HEK293 (cell line): ENCODE data around the gene TWIST2.

Source experiments
- CTCF ChIA-PET: fragments of 350-600 bp; formaldehyde crosslinking; extraction: SDS; loops from one replicate; lab custom pipeline; 2021; ENCODE audit warnings: antibody characterized with exemption; lab: Yijun Ruan, JAX
- POLR2A ChIA-PET: fragments of 300-600 bp; formaldehyde crosslinking; extraction: SDS; loops from one replicate; lab custom pipeline; 2020; ENCODE audit warnings: antibody characterized with exemption, inconsistent platforms; lab: Yijun Ruan, JAX
- H3K27ac ChIP-seq: fragments of 200-500 bp; sonication (Bioruptor generic); 2 replicates; pipeline ENCODE4 v1.5.1; 2014; ENCODE audit warnings: low read depth, low read length, control low read depth, inconsistent platforms; ENCODE audit errors: extremely low read depth
- H3K36me3 ChIP-seq, 2 experiments: fragments of 200-500 bp in 1 of 2; sonication (Bioruptor generic) in 1 of 2; 1 replicate in 1 of 2; 2 replicates in 1 of 2; pipeline ENCODE4 v1.5.1; 2014 to 2017; ENCODE audit warnings: inconsistent platforms in 2 of 2, low read length in 2 of 2; ENCODE audit not compliant: control insufficient read depth in 2 of 2, insufficient read depth in 1 of 2
- H3K4me1 ChIP-seq: fragments of 200-500 bp; sonication (Bioruptor generic); 2 replicates; pipeline ENCODE4 v1.5.1; 2014; ENCODE audit warnings: mild to moderate bottlenecking, low read length, inconsistent platforms; ENCODE audit not compliant: control insufficient read depth, insufficient read depth
- H3K4me3 ChIP-seq: 2 replicates; pipeline ENCODE4 v1.5.1; 2011; ENCODE audit warnings: low read depth, mild to moderate bottlenecking, control low read depth, low read length, moderate library complexity
- H3K9me3 ChIP-seq: fragments of 200-500 bp; sonication (Bioruptor generic); 2 replicates; pipeline ENCODE4 v1.5.1; 2014; ENCODE audit warnings: low read depth, low read length, inconsistent platforms; ENCODE audit not compliant: control insufficient read depth, insufficient read depth
- BCL11B ChIP-seq: fragments of 450-650 bp; formaldehyde crosslinking; IDR thresholded peaks from 2 replicates; pipeline ENCODE4 v1.5.1; 2016; ENCODE audit warnings: low read depth, missing biosample characterization, missing genetic modification characterization
- GLI4 ChIP-seq: fragments of 450-650 bp; formaldehyde crosslinking; IDR thresholded peaks from 2 replicates; pipeline ENCODE4 v1.5.1; 2016; ENCODE audit warnings: missing biosample characterization, missing genetic modification characterization
- GLIS1 ChIP-seq: fragments of 450-650 bp; formaldehyde crosslinking; IDR thresholded peaks from 2 replicates; pipeline ENCODE4 v1.5.1; 2016; ENCODE audit warnings: missing biosample characterization, missing genetic modification characterization
- OVOL3 ChIP-seq: fragments of 450-650 bp; formaldehyde crosslinking; IDR thresholded peaks from 2 replicates; pipeline ENCODE4 v1.5.1; 2016; ENCODE audit warnings: missing biosample characterization, missing genetic modification characterization
- REPIN1 ChIP-seq: fragments of 450-650 bp; formaldehyde crosslinking; IDR thresholded peaks from 2 replicates; pipeline ENCODE4 v1.5.1; 2017; ENCODE audit warnings: missing biosample characterization, missing genetic modification characterization, low read depth
- SP3 ChIP-seq: fragments of 450-650 bp; formaldehyde crosslinking; IDR thresholded peaks from 2 replicates; pipeline ENCODE4 v1.5.1; 2016; ENCODE audit warnings: missing biosample characterization, missing genetic modification characterization
- WT1 ChIP-seq: fragments of 450-650 bp; formaldehyde crosslinking; IDR thresholded peaks from 2 replicates; pipeline ENCODE4 v1.5.1; 2016; ENCODE audit warnings: missing biosample characterization, missing genetic modification characterization
- ZBTB21 ChIP-seq: fragments of 450-650 bp; formaldehyde crosslinking; IDR thresholded peaks from 2 replicates; pipeline ENCODE4 v1.5.1; 2017; ENCODE audit warnings: missing biosample characterization, missing genetic modification characterization
- ZBTB8A ChIP-seq: fragments of 450-650 bp; formaldehyde crosslinking; IDR thresholded peaks from 2 replicates; pipeline ENCODE4 v1.5.1; 2016; ENCODE audit warnings: missing biosample characterization, missing genetic modification characterization
- ZFP37 ChIP-seq: fragments of 450-650 bp; formaldehyde crosslinking; IDR thresholded peaks from 2 replicates; pipeline ENCODE4 v1.5.1; 2016; ENCODE audit warnings: missing biosample characterization, missing genetic modification characterization
- ZNF138 ChIP-seq: fragments of 450-650 bp; formaldehyde crosslinking; IDR thresholded peaks from 2 replicates; pipeline ENCODE4 v1.5.1; 2016; ENCODE audit warnings: missing biosample characterization, missing genetic modification characterization, borderline replicate concordance
- ZNF157 ChIP-seq: fragments of 450-650 bp; formaldehyde crosslinking; IDR thresholded peaks from 2 replicates; pipeline ENCODE4 v1.5.1; 2016; ENCODE audit warnings: missing biosample characterization, missing genetic modification characterization
- ZNF2 ChIP-seq: fragments of 450-650 bp; formaldehyde crosslinking; IDR thresholded peaks from 2 replicates; pipeline ENCODE4 v1.5.1; 2016; ENCODE audit warnings: missing biosample characterization, missing genetic modification characterization
- ZNF214 ChIP-seq: fragments of 450-650 bp; formaldehyde crosslinking; IDR thresholded peaks from 2 replicates; pipeline ENCODE4 v1.5.1; 2017; ENCODE audit warnings: missing biosample characterization, mild to moderate bottlenecking, missing genetic modification characterization, borderline replicate concordance
- ZNF266 ChIP-seq: fragments of 450-650 bp; formaldehyde crosslinking; IDR thresholded peaks from 2 replicates; pipeline ENCODE4 v1.5.1; 2016; ENCODE audit warnings: missing biosample characterization, missing genetic modification characterization, low read depth
- ZNF292 ChIP-seq: fragments of 450-650 bp; formaldehyde crosslinking; IDR thresholded peaks from 2 replicates; pipeline ENCODE4 v1.5.1; 2016; ENCODE audit warnings: low read depth, missing biosample characterization, missing genetic modification characterization, borderline replicate concordance
- ZNF311 ChIP-seq: fragments of 450-650 bp; formaldehyde crosslinking; IDR thresholded peaks from 2 replicates; pipeline ENCODE4 v1.5.1; 2017; ENCODE audit warnings: missing biosample characterization, missing genetic modification characterization, borderline replicate concordance
- ZNF341 ChIP-seq: fragments of 450-650 bp; formaldehyde crosslinking; IDR thresholded peaks from 2 replicates; pipeline ENCODE4; 2016; ENCODE audit warnings: low read depth, missing biosample characterization, missing genetic modification characterization
- ZNF433 ChIP-seq: fragments of 450-650 bp; formaldehyde crosslinking; IDR thresholded peaks from 2 replicates; pipeline ENCODE4 v1.5.1; 2016; ENCODE audit warnings: missing biosample characterization, missing genetic modification characterization, low read depth
- ZNF548 ChIP-seq: fragments of 450-650 bp; formaldehyde crosslinking; IDR thresholded peaks from 2 replicates; pipeline ENCODE4 v1.5.1; 2016; ENCODE audit warnings: missing biosample characterization, missing genetic modification characterization
- ZNF571 ChIP-seq: fragments of 450-650 bp; formaldehyde crosslinking; IDR thresholded peaks from 2 replicates; pipeline ENCODE4 v1.5.0; 2017; ENCODE audit warnings: missing biosample characterization, missing genetic modification characterization
- ZNF585B ChIP-seq: fragments of 450-650 bp; formaldehyde crosslinking; IDR thresholded peaks from 2 replicates; pipeline ENCODE4 v1.5.1; 2016; ENCODE audit warnings: missing biosample characterization, missing genetic modification characterization
- ZNF626 ChIP-seq: fragments of 450-650 bp; sonication (Bioruptor Pico); formaldehyde crosslinking; IDR thresholded peaks from 2 replicates; pipeline ENCODE4 v1.5.1; 2018; ENCODE audit warnings: missing biosample characterization, missing genetic modification characterization, inconsistent platforms
- ZNF747 ChIP-seq: fragments of 450-650 bp; formaldehyde crosslinking; IDR thresholded peaks from 2 replicates; pipeline ENCODE4 v1.5.1; 2016; ENCODE audit warnings: missing biosample characterization, missing genetic modification characterization
- ZNF830 ChIP-seq: fragments of 450-650 bp; IDR thresholded peaks from 2 replicates; pipeline ENCODE4 v1.5.0; 2018; ENCODE audit warnings: missing biosample characterization, missing genetic modification characterization, low read depth, mild to moderate bottlenecking, moderate library complexity
- ZNF837 ChIP-seq: fragments of 450-650 bp; formaldehyde crosslinking; IDR thresholded peaks from 2 replicates; pipeline ENCODE4 v1.5.1; 2016; ENCODE audit warnings: missing biosample characterization, missing genetic modification characterization
- TF ChIP-seq, protein P1 (sequence below): fragments of 450-650 bp; formaldehyde crosslinking; IDR thresholded peaks from 2 replicates; pipeline ENCODE4 v1.5.1; 2016; ENCODE audit warnings: missing biosample characterization, missing genetic modification characterization
- TF ChIP-seq, protein P2 (sequence below): fragments of 450-650 bp; formaldehyde crosslinking; IDR thresholded peaks from 2 replicates; pipeline ENCODE4 v1.5.1; 2017; ENCODE audit warnings: missing biosample characterization, missing genetic modification characterization
- TF ChIP-seq, protein P3 (sequence below): fragments of 450-650 bp; formaldehyde crosslinking; IDR thresholded peaks from 2 replicates; pipeline ENCODE4 v1.5.1; 2017; ENCODE audit warnings: missing biosample characterization, mild to moderate bottlenecking, missing genetic modification characterization, moderate library complexity

The TWIST2 gene

DNA sequence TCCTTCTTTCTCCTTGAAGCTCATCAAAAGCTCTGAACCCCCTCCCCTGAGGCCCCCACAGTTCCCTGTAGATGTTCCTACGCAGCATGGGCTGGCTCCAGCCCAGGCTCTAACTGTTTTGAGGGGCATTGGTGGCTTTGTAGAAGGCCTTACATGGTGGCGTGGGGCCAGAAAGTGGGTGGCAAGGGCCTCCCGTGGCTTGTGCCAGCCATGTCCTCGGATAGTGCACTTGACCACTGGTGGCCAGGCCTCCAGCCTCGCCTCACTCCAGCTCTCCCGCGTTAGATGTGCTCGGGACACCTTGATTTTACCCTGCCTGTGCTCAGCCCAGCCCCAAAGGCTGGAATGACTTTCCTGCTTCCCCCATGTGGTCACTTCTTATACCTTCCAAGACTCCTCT lies 92.9 kb downstream of the TWIST2 start:
- Histone ChIP-seq H3K4me3 (no peak overlapping the region), H3K4me1 (no peaks in the 10 kb centered on the region), H3K27ac (no peak overlapping the region), H3K36me3 (no peaks in the 10 kb centered on the region), H3K9me3 (no peaks in the 10 kb centered on the region)
- TF ChIP-seq ZNF157 = no peak
- no peak for TF ChIP-seq SP3 (tag by site-specific recombination)
- TF ChIP-seq ZNF626 (tag by site-specific recombination) = no peak
- TF ChIP-seq ZNF266 (tag by site-specific recombination) = no peak
- no peak for TF ChIP-seq ZNF2 (tag by site-specific recombination)
- no peak for TF ChIP-seq ZNF830
- TF ChIP-seq ZNF311 (tag by site-specific recombination) = no peak
- no peak for TF ChIP-seq OVOL3
- no peak for TF ChIP-seq BCL11B
- TF ChIP-seq ZNF571 = no peak
- no peak for TF ChIP-seq ZNF341 (tag by site-specific recombination)
- TF ChIP-seq ZBTB21 (tag by site-specific recombination) = no peak
- TF ChIP-seq ZNF214 = no peak
- TF ChIP-seq ZFP37 = no peak
- no peak for TF ChIP-seq ZNF138
- TF ChIP-seq GLIS1 (tag by site-specific recombination) = no peak
- CTCF ChIA-PET = no interaction called here
- POLR2A ChIA-PET = no interaction called here

DNA sequence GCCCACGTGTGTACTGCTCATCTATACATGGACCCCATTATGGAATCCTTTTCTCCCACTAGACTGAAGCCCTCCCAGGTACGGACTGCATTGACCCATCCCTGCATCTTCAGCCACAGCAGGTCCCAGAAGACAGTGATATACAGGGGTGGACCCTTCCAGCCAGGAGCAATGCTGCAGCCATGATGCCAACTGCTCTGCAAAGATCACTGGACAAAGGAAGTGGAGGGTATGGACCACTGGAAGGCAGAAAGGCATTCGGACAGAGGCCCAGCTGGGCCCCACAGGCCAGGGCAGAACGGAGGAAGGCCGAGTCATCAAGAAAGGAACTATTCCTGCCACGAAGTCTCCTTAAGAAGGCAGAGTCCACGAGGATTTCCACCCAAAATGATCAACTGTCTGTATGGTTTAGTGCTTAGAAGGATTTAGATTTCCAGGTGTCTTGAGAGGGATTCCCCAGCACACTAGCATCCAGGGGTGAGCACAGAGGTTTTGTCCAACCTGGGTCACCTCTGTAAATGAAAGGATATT lies 93.4 kb downstream of the TWIST2 start:
- TF ChIP-seq, protein P1, sequence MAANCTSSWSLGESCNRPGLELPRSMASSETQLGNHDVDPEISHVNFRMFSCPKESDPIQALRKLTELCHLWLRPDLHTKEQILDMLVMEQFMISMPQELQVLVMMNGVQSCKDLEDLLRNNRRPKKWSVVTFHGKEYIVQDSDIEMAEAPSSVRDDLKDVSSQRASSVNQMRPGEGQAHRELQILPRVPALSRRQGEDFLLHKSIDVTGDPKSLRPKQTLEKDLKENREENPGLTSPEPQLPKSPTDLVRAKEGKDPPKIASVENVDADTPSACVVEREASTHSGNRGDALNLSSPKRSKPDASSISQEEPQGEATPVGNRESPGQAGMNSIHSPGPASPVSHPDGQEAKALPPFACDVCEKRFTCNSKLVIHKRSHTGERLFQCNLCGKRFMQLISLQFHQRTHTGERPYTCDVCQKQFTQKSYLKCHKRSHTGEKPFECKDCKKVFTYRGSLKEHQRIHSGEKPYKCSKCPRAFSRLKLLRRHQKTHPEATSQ (tag by site-specific recombination) = no peak
- TF ChIP-seq, protein P2, sequence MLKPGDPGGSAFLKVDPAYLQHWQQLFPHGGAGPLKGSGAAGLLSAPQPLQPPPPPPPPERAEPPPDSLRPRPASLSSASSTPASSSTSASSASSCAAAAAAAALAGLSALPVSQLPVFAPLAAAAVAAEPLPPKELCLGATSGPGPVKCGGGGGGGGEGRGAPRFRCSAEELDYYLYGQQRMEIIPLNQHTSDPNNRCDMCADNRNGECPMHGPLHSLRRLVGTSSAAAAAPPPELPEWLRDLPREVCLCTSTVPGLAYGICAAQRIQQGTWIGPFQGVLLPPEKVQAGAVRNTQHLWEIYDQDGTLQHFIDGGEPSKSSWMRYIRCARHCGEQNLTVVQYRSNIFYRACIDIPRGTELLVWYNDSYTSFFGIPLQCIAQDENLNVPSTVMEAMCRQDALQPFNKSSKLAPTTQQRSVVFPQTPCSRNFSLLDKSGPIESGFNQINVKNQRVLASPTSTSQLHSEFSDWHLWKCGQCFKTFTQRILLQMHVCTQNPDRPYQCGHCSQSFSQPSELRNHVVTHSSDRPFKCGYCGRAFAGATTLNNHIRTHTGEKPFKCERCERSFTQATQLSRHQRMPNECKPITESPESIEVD (tag by site-specific recombination) = no peak
- no peak for TF ChIP-seq ZNF585B (tag by site-specific recombination)
- TF ChIP-seq WT1 = no peak
- TF ChIP-seq ZNF433 (tag by site-specific recombination) = no peak
- TF ChIP-seq ZNF837 = no peak
- no peak for TF ChIP-seq ZBTB8A (tag by site-specific recombination)
- no peak for TF ChIP-seq ZNF548 (tag by site-specific recombination)
- no peak for TF ChIP-seq ZNF292 (tag by site-specific recombination)
- no peak for TF ChIP-seq GLI4 (tag by site-specific recombination)
- TF ChIP-seq REPIN1 = no peak
- TF ChIP-seq, protein P3, sequence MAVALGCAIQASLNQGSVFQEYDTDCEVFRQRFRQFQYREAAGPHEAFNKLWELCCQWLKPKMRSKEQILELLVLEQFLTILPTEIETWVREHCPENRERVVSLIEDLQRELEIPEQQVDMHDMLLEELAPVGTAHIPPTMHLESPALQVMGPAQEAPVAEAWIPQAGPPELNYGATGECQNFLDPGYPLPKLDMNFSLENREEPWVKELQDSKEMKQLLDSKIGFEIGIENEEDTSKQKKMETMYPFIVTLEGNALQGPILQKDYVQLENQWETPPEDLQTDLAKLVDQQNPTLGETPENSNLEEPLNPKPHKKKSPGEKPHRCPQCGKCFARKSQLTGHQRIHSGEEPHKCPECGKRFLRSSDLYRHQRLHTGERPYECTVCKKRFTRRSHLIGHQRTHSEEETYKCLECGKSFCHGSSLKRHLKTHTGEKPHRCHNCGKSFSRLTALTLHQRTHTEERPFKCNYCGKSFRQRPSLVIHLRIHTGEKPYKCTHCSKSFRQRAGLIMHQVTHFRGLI (tag by site-specific recombination) = no peak
- TF ChIP-seq ZNF747 = no peak
- Histone ChIP-seq H3K27ac (no peak overlapping the region), H3K36me3 (no peaks in the 10 kb centered on the region), H3K9me3 (no peaks in the 10 kb centered on the region), H3K4me3 (no peak overlapping the region), H3K4me1 (no peaks in the 10 kb centered on the region)
- CTCF ChIA-PET = no interaction called here
- POLR2A ChIA-PET = no interaction called here
